ENCODE data around the gene MC5R.
"Not testable (repeated sequence)": the region's sequence is repeated elsewhere in the genome, so short reads cannot be mapped to it uniquely, and the experiment has no call there.

The MC5R gene

GRCh38 chr18:13849791-13850190, 25.8 kb downstream of the MC5R start:
- no peaks in the 10 kb centered on the region for H3K4me1 ChIP-seq (ENCODE audit: insufficient read depth, low read length, poor library complexity, severe bottlenecking)
- no peaks in the 10 kb centered on the region for H4K20me1 ChIP-seq (ENCODE audit: insufficient read depth, low read length, poor library complexity, severe bottlenecking)
- H3K27me3 ChIP-seq (ENCODE audit: insufficient read depth, low read length, poor library complexity, severe bottlenecking), result no peaks in the 10 kb centered on the region
- no peaks in the 10 kb centered on the region for H3F3A ChIP-seq (ENCODE audit: low read depth)
- no peak overlapping the region for H3K4me2 ChIP-seq (ENCODE audit: low read depth, low read length, poor library complexity, severe bottlenecking)
- no peaks in the 10 kb centered on the region for H3K9me2 ChIP-seq (replicated peaks; ENCODE audit: low read depth, low read length)
- H3K9me3 ChIP-seq (ENCODE audit: insufficient read depth, low read depth, low read length), result peaks cover 6% of the 10 kb centered on the region; the same call in 1 of the 2 replicates
- no peaks in the 10 kb centered on the region for H3K36me3 ChIP-seq (ENCODE audit: insufficient read depth, low read length)
- H2AFZ ChIP-seq (ENCODE audit: low read length), result no peak overlapping the region
- no peaks in the 10 kb centered on the region for H3K79me2 ChIP-seq (ENCODE audit: insufficient read depth, low read length)
- no peak overlapping the region for H3K9ac ChIP-seq (ENCODE audit: low read depth, low read length, poor library complexity, severe bottlenecking)
- H3K4me3 ChIP-seq (ENCODE audit: low read length, poor library complexity, severe bottlenecking), result no peak overlapping the region
- TF ChIP-seq CTCF (conservative IDR thresholded peaks at IDR 0.05; ENCODE audit: low read length), result no peak
- no peak for TF ChIP-seq EZH2phosphoT487 (IDR thresholded peaks at IDR 0.05; ENCODE audit: borderline replicate concordance)

- not testable (repeated sequence) for H3K27me3 ChIP-seq (ENCODE audit: insufficient read depth, low read length, poor library complexity, severe bottlenecking); H3K9ac ChIP-seq (ENCODE audit: low read depth, low read length, poor library complexity, severe bottlenecking); H3K36me3 ChIP-seq (ENCODE audit: insufficient read depth, low read length); H4K20me1 ChIP-seq (ENCODE audit: insufficient read depth, low read length, poor library complexity, severe bottlenecking); H2AFZ ChIP-seq (ENCODE audit: low read length); H3K4me1 ChIP-seq (ENCODE audit: insufficient read depth, low read length, poor library complexity, severe bottlenecking); H3K79me2 ChIP-seq (ENCODE audit: insufficient read depth, low read length); H3K9me3 ChIP-seq (ENCODE audit: insufficient read depth, low read depth, low read length); H3K4me2 ChIP-seq (ENCODE audit: low read depth, low read length, poor library complexity, severe bottlenecking); H3K9me2 ChIP-seq (replicated peaks; ENCODE audit: low read depth, low read length); H3K4me3 ChIP-seq (ENCODE audit: low read length, poor library complexity, severe bottlenecking); H3F3A ChIP-seq (ENCODE audit: low read depth)
Observed at GRCh38 chr18:13862898-13863297, 38.9 kb downstream of the MC5R start.

- no peak overlapping the region for H3K9ac ChIP-seq (ENCODE audit: low read depth, low read length, poor library complexity, severe bottlenecking)
Observed at GRCh38 chr18:13868501-13869271, 44.7 kb downstream of the MC5R start.

More at GRCh38 chr18:13868501-13869271, 44.7 kb downstream of the MC5R start:
- H3K9me2 ChIP-seq (replicated peaks; ENCODE audit: low read depth, low read length), result no peaks in the 10 kb centered on the region
- TF ChIP-seq EZH2phosphoT487 (IDR thresholded peaks at IDR 0.05; ENCODE audit: borderline replicate concordance) (no peak), CTCF (conservative IDR thresholded peaks at IDR 0.05; ENCODE audit: low read length) (no peak)
- H2AFZ ChIP-seq (ENCODE audit: low read length), result no peak overlapping the region
- no peaks in the 10 kb centered on the region for H3K79me2 ChIP-seq (ENCODE audit: insufficient read depth, low read length)
- H3K36me3 ChIP-seq (ENCODE audit: insufficient read depth, low read length), result no peaks in the 10 kb centered on the region
- no peaks in the 10 kb centered on the region for H3F3A ChIP-seq (ENCODE audit: low read depth)
- no peak overlapping the region for H3K4me3 ChIP-seq (ENCODE audit: low read length, poor library complexity, severe bottlenecking)
- no peaks in the 10 kb centered on the region for H4K20me1 ChIP-seq (ENCODE audit: insufficient read depth, low read length, poor library complexity, severe bottlenecking)
- no peaks in the 10 kb centered on the region for H3K9me3 ChIP-seq (ENCODE audit: insufficient read depth, low read depth, low read length)
- H3K27me3 ChIP-seq (ENCODE audit: insufficient read depth, low read length, poor library complexity, severe bottlenecking), result no peaks in the 10 kb centered on the region
- H3K4me1 ChIP-seq (ENCODE audit: insufficient read depth, low read length, poor library complexity, severe bottlenecking), result no peaks in the 10 kb centered on the region
- no peak overlapping the region for H3K4me2 ChIP-seq (ENCODE audit: low read depth, low read length, poor library complexity, severe bottlenecking)
